NCI-H2107 (cell line): ENCODE data around the gene LHFPL4.
"Not testable (repeated sequence)": the region's sequence is repeated elsewhere in the genome, so short reads cannot be mapped to it uniquely, and the experiment has no call there.

Experiments
- DNase-seq: peaks from one replicate; lab custom pipeline; 2025; lab: John Stamatoyannopoulos, UW

Gene LHFPL4

GRCh38 chr3:9536212-9536611 is 17.4 kb downstream of the LHFPL4 start:
- DNase-seq = no peak

- DNase-seq = no peak
These were observed 19.2 kb downstream of the LHFPL4 start for GRCh38 chr3:9534429-9534828.

- no peak for DNase-seq
These were observed 28.5 kb downstream of the LHFPL4 start for GRCh38 chr3:9525078-9525477.

- no peak for DNase-seq
These were observed 38.7 kb downstream of the LHFPL4 start for GRCh38 chr3:9514956-9515355.

GRCh38 chr3:9514306-9514705 is 39.3 kb downstream of the LHFPL4 start:
- DNase-seq = no peak

DNA sequence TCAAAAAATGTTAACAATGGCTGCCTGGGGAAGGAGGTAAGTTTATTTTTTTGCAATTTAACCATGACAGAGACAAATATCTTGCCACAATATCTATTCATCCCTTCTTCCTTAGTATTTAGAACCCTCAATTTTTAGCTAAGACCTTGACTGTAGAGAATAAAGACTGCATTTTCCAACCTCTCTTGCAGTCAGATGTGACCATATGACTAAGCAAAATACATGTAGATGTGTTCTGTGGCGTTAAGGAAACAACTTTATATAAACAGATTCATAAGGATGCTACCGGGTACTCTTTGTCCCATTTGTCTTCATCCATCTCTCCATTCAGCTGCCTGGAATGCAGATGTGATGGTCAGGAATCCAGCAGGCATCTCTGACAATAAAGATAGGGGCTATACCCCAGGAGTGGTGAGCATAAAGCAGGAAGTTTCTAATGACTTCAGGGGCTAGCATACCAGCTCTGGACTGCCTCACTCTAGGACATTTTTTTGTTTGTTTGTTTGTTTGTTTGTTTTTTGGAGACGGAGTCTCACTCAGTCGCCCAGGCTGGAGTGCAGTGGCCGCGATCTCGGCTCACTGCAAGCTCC is 41.1 kb downstream of the LHFPL4 start:
- no peak for DNase-seq

GRCh38 chr3:9508781-9509180 is 44.8 kb downstream of the LHFPL4 start:
- DNase-seq = no peak

DNA sequence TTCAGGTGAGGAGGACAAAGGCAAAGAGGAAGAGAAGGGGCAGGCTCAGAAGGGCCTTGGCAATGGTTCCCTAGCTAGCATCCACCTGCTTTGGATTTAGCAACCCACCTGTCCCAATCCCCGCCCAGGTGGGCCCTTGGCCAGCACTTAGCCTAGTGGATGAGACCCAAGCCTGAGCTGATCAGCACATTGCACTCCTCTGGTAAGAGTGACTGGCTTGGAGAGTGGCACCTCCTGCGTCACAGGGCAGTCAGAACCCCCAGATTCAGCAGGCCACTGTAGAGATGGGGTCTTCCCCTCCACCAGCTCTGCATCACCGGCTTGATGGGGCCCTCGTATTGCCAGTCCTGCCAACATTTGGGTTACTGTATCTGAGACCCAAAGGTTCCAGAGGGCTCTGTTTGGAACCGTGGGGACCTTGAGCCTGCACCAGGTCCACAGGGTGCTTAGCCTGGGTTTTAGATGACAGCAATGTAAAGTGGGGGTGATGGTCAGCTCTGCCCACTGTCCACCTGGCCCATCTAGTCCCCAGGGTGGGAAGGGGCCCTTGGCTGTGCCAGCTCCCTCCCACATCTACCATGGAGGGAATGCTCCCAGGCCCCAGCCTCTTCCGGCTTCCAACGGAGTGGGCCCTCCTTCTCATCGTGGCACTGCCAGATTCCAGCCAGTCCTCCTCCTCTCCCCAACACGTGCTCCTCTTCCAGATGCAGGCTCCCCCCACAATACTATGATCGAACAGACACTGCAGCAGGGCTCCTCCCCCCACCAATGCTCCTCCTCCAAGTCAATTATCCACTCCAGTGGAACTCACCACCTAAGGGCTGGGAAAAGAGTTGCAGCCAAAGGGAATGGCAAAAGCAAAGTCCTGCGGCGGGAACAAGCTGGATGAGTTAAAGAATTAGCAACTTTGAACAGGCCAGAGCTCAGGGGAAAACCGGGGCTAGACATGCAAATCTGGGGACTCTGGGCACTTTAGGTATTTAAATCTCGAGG is 45.7 kb downstream of the LHFPL4 start:
- no peak for DNase-seq

DNA sequence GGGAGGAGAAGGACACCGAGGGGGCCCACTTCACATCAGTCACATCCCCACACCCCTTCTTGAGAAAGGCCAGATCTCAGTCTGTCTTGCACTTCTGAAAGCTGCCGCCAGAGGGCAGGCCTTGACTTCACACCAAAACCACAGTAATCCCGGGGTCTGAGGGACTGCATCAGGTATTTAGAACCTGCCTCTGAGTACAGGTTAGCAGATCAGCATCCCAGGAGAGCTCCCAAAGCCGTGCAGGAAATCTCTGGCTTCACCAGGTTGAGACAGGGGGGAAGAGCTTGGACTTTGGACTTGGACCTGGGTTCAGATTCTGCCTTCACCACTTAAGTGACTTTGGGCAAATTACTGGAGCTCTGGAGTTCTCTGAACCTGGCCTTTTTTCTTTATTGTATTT is 50.3 kb downstream of the LHFPL4 start:
- DNase-seq = no peak

- no peak for DNase-seq
These were observed 52.4 kb downstream of the LHFPL4 start for GRCh38 chr3:9501226-9501625.

DNA sequence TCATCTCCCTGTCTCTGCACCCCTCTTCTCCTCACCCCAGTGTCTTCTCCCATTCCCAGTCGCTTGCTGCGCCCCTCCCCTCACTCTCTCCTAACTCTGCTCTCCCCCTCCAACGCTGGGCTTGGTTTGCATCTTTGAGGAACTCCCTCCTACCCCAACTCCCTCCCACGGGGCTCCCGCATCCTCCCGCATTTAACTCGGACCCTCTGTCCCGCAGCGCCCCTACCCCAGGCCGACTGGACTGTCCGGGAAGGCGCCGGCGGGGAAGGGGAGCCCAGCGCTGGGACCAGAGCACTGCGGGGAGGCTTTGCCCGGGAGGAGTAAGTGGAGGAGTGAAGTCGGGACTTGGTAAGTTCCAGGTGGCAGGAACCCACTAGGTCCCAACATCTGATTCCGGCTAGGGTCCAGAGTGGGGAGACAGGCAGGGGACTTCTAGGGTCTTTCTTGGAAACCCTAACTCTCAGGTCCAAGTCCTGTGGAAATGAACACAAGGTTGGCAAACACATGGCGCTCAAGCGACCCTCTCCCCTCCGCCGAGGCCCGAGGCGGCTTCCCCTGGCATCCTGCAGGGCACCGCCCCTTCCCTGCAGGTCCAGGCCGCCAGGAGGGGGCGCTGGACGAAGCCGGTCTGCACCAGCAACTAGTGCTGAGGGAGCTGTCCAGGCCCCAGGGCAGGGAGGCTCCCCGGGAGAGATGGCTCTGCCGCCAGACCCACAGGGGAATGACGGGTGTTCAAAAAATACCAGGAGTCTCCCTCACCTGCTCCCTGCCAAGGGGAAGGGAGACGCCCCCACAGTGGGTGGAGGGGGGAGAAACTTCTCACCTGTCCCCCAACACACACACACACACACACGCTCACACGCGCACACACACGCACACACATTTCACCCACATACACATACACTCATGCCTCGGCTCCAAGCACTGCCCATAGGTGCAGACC is 53.2 kb downstream of the LHFPL4 start:
- no peak for DNase-seq

- DNase-seq = no peak
These were observed 54.0 kb downstream of the LHFPL4 start for GRCh38 chr3:9499455-9500107.

DNA sequence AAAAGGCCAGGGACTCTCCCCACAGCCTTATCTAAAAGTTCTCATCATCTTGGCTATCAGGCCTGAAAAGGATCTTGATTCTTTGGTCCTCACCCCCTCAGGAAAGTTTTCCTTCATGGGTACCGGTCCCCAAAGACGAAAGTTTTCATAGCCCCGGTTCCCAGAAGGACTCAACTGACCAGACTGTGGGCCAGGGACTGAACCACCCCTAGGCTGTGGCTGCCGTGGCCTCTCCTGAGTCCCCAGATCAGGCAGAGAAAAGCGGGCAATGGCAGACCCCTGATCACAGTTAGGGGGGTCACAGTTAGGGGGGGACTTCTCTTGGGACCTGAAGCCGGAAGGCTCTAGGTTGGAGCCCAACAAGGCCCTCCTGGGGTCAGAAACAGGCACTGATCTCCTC is 54.8 kb downstream of the LHFPL4 start:
- no peak for DNase-seq

DNA sequence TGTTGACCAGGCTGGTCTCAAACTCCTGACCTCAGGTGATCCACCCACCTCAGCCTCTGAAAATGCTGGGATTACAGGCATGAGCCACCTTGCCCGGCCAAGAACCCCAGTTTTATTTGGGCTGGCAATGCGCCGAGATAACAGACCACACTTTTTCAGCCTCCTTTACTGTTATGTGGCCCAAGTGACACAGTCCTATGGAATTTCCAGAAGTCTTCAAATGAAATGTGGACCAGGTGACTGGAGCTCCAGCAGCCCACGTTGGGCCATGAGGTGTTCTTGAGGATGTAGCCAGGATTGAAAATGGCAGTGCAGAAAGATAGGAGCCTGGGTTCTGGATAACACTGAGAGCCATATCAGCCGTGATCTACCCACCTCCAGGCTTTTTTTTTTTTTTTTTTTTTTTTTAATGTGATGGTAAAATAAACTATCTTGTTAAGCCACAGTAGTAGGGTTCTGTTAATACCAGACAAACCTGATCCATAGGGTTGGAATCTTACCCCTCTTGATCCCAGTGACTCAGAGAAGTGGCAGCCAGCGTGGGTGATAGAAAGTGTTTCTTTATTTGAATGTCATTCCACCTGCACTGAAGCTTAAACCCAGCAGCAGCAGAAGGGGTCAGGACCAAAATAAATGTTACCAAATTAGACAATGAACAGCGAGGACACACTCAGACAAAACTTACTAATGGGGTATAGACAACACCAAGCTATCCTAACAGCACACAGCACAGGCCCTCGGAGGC is 55.6 kb downstream of the LHFPL4 start:
- DNase-seq = no peak

DNA sequence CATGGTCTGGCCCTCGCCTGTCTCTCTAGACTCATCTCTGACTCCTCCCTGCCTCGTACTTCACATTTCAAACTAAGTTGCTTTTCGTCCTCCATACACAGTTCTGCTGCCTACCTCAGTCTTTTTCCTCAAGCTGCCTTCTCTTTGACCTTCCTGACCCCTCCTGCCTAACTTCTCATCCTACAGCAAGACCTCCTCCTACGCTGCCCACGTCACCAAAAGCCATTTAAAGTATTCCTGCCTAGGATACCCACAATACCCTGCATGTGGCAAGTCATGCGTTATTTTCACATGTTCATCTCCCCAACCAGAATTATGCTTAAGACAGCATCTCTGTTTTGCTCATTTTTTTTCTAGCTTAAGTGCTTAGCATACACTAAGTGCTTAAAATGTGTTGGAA is 56.7 kb downstream of the LHFPL4 start:
- no peak for DNase-seq

DNA sequence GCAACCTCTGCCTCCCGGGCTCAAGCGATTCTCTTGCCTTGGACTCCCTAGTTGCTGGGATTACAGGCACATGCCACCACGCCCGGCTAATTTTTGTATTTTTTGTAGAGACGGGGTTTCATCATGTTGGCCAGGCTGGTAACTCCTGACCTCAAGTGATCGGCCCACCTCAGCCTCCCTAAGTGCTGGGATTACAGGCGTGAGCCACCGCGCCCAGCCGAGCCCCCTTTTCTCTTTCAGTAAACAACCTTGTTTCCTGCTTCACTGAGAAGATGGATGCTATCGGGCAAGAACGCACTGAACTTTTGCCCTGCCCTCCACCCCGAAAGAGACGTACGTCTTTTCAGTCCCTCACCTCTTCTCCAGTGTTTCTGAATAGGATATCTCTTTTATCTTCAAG is 59.6 kb downstream of the LHFPL4 start:
- not testable (repeated sequence) for DNase-seq

- no peak for DNase-seq
These were observed 62.1 kb downstream of the LHFPL4 start for GRCh38 chr3:9491506-9491905.

DNA sequence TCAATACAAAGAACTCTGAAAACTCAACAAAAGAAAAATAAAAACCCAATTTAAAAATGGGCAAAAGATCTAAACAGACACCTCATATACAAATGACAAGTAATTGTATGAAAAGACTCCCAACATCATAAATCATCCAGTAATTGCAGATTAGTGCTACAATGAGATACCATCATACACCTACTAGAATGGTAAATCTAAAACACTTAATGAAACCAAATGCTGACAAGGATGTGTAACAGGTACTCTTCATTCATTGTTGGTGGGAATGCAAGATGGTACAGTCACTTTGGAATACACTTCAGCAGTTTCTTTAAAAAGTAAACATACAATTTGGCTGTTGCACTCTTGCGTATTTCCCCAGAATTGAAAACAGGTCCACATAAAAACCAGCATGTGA is 68.4 kb downstream of the LHFPL4 start:
- no peak for DNase-seq

DNA sequence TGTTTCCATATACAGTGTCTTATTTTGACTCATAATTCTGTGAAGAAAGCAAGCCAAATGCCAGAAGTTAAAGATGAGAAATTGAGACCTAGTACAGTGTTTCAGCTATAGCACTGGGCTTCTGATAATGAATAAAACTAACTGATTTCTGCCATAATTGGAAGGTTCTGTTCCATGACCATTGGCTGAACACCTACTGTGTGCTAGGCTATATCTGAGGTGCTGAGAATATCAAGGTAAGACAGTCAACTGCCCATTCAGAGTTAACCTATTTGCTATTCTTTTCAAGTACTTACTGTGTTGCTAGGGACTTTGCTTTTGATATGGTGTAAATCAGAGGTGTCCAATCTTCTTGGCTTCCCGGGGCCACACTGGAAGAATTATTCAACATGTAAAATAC is 73.4 kb downstream of the LHFPL4 start:
- no peak for DNase-seq

DNA sequence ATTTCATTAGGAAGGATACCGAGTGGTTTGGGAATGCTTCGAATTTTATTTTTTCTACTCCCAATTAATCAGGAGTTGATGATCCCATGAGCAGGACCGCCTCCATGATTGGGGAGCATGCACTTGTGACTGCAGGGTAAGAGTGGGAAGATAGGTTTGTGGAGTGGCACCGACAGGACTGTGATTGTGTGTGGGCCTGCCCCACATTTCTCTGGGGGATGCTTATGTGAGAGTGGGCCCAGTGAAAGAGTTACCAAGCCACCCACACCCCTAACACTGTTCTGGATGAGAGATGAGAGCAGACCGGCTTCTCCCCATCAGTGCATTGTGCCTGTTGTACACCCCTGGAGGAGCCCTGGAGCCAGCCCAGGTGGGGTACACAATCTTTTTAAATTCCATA is 76.7 kb downstream of the LHFPL4 start:
- DNase-seq = no peak

- no peak for DNase-seq
These were observed 79.1 kb downstream of the LHFPL4 start for GRCh38 chr3:9474482-9474881.
